ENCODE measurements around the gene GPX2. TPM values are rescaled to one million over a fixed set of nuclear protein-coding genes. Genes with fewer than 3 reads are reported as not detected.
A peak's percentile ranks its signal among the peaks of the same experiment; 100 is the strongest.

Gene GPX2
- total RNA-seq, 1 donor from 2014 or later, result not detected

DNA sequence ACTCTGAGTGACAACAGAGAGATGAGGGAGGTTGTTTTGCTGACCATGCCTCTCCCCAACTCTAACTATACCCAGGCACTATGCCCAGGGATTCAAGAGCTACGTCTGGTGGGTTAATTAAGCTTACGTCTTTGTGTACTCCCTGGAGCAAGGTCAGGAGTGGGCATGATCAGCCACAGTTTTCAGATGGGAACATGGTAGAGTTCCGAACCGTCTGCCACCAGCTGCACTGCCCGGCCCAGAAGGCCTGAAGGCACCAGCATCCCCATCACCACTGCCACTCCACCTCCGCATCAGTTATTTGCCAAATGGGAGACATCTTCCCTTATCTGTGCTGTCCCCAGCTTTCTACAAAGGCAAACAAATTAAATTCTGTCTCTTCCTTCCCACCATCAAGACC, 11.1 kb upstream of the GPX2 start:
- POLR2A ChIA-PET, result interaction anchor here (0.6 kb wide), 1 partner anchor 1205 kb away, joined by 6 read pairs; no protein-coding TSS in a partner anchor
- CTCF ChIA-PET, result no interaction called here
- peaks cover 7% of the 10 kb centered on the region for H3K36me3 Mint-ChIP-seq (ENCODE audit: low read depth)

GRCh38 chr14:64953310-64953654, 10.7 kb upstream of the GPX2 start:
- CTCF ChIA-PET, result no interaction called here
- Mint-ChIP-seq H3K27me3 (no peaks in the 10 kb centered on the region), H3K4me3 (no peak overlapping the region), H3K9me3 (no peaks in the 10 kb centered on the region), H3K36me3 (ENCODE audit: low read depth) (peaks cover 8% of the 10 kb centered on the region), H3K4me1 (peaks cover 11% of the 10 kb centered on the region), H3K27ac (no peak overlapping the region)
- TF ChIP-seq, protein P1, sequence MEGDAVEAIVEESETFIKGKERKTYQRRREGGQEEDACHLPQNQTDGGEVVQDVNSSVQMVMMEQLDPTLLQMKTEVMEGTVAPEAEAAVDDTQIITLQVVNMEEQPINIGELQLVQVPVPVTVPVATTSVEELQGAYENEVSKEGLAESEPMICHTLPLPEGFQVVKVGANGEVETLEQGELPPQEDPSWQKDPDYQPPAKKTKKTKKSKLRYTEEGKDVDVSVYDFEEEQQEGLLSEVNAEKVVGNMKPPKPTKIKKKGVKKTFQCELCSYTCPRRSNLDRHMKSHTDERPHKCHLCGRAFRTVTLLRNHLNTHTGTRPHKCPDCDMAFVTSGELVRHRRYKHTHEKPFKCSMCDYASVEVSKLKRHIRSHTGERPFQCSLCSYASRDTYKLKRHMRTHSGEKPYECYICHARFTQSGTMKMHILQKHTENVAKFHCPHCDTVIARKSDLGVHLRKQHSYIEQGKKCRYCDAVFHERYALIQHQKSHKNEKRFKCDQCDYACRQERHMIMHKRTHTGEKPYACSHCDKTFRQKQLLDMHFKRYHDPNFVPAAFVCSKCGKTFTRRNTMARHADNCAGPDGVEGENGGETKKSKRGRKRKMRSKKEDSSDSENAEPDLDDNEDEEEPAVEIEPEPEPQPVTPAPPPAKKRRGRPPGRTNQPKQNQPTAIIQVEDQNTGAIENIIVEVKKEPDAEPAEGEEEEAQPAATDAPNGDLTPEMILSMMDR (IDR thresholded peaks at IDR 0.05), result no peak
- POLR2A ChIA-PET, result interaction anchor here (0.6 kb wide), 1 partner anchor 1204 kb away, joined by 6 read pairs; no protein-coding TSS in a partner anchor
- intact Hi-C loops (cut with micrococcal nuclease), result no loop called here
- no peak for ATAC-seq (ENCODE audit: low read depth)
- no peak for DNase-seq

More for the DNA sequence above, 11.1 kb upstream of the GPX2 start:
- H3K4me1 Mint-ChIP-seq, result peaks cover 11% of the 10 kb centered on the region
- no peak for ATAC-seq (ENCODE audit: low read depth)
- H3K9me3 Mint-ChIP-seq, result no peaks in the 10 kb centered on the region
- TF ChIP-seq, protein P1 (IDR thresholded peaks at IDR 0.05), result no peak
- H3K27me3 Mint-ChIP-seq, result no peaks in the 10 kb centered on the region
- intact Hi-C loops (cut with micrococcal nuclease), result no loop called here
- no peak overlapping the region for H3K27ac Mint-ChIP-seq
- H3K4me3 Mint-ChIP-seq, result no peak overlapping the region
- DNase-seq, result no peak

- TF ChIP-seq, protein P1 (IDR thresholded peaks at IDR 0.05), result no peak
- DNase-seq (no peak), ATAC-seq (ENCODE audit: low read depth) (peak; percentile 49)
- intact Hi-C loops (cut with micrococcal nuclease), result no loop called here
- peaks cover 8% of the 10 kb centered on the region for H3K36me3 Mint-ChIP-seq (ENCODE audit: low read depth)
- CTCF ChIA-PET, result no interaction called here
- H3K4me1 Mint-ChIP-seq, result peaks cover 11% of the 10 kb centered on the region
- peak overlapping the region; percentile 47 for H3K27ac Mint-ChIP-seq
- no peaks in the 10 kb centered on the region for H3K9me3 Mint-ChIP-seq
- H3K27me3 Mint-ChIP-seq, result no peaks in the 10 kb centered on the region
- no peak overlapping the region for H3K4me3 Mint-ChIP-seq
- POLR2A ChIA-PET, result interaction anchor here (0.6 kb wide), 1 partner anchor 1204 kb away, joined by 6 read pairs; no protein-coding TSS in a partner anchor
Observed at GRCh38 chr14:64952598-64953309, 10.2 kb upstream of the GPX2 start.

DNA sequence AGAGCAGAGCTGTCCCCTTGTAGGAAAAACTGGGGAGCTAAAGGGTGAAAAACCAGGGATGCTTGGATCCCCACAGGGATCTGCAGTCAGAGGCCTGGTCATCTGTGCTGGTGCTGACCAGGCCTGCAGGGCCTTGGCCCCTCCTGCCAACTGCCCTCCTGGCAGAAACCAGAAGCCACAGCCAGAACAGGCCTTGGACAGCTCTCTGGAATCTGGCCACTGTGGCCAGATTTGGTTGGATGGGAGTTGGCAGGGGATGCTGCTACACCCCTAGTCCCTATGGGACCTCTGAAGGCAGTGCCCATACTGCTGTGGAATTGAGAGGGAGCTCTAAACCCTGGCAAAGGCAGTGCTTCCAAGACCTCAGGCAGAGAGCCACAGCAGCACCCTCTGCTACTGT, 9.2 kb upstream of the GPX2 start:
- intact Hi-C loops (cut with micrococcal nuclease), result no loop called here
- CTCF ChIA-PET, result interaction anchor here (0.6 kb wide), 1 partner anchor 608 kb away, joined by 4 read pairs; no protein-coding TSS in a partner anchor

DNA sequence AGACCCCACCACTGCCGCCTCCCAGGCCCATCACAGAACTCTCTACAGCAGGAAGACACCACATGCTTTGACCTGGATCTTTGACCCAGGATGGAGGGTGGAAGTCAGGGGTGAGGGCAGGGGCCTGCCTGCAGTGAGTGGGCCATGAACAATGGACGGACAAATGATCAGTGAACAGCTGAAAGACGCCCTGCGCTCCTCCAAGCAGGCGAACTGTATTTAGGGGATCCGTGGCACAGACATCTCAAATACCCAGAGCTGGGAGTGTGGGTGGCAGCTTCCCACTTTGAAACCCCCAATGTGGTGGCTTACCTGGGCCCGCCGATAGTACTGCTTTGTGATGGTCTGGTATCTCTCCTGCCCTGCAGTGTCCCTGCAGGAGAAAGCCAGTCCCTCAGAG, 8.7 kb upstream of the GPX2 start:
- intact Hi-C loops (cut with micrococcal nuclease), result no loop called here
- ChIA-PET POLR2A (interaction anchor here (0.6 kb wide), 1 partner anchor 38 kb away, joined by 5 read pairs; no protein-coding TSS in a partner anchor), CTCF (interaction anchor here (0.6 kb wide), 1 partner anchor 608 kb away, joined by 4 read pairs; no protein-coding TSS in a partner anchor)
- DNase-seq (no peak), ATAC-seq (ENCODE audit: low read depth) (no peak)
- H3K9me3 Mint-ChIP-seq, result no peaks in the 10 kb centered on the region
- H3K27me3 Mint-ChIP-seq, result no peaks in the 10 kb centered on the region
- H3K4me1 Mint-ChIP-seq, result peaks cover 11% of the 10 kb centered on the region
- no peak overlapping the region for H3K27ac Mint-ChIP-seq
- TF ChIP-seq, protein P1 (IDR thresholded peaks at IDR 0.05), result no peak
- H3K36me3 Mint-ChIP-seq (ENCODE audit: low read depth), result peaks cover 8% of the 10 kb centered on the region
- H3K4me3 Mint-ChIP-seq, result no peak overlapping the region

More for the DNA sequence above, 9.2 kb upstream of the GPX2 start:
- TF ChIP-seq, protein P1 (IDR thresholded peaks at IDR 0.05), result no peak
- no peak for ATAC-seq (ENCODE audit: low read depth)
- Mint-ChIP-seq H3K27me3 (no peaks in the 10 kb centered on the region), H3K4me3 (no peak overlapping the region), H3K4me1 (peaks cover 11% of the 10 kb centered on the region), H3K9me3 (no peaks in the 10 kb centered on the region), H3K27ac (no peak overlapping the region), H3K36me3 (ENCODE audit: low read depth) (peaks cover 8% of the 10 kb centered on the region)
- no peak for DNase-seq
- POLR2A ChIA-PET, result no interaction called here

All from activated B cell treated with CpG ODN at 0.5 μM for 24 hours (primary cell).